NCI-H146 (cell line): ENCODE results near the gene PIGU.
"Not testable (repeated sequence)": the region's sequence is repeated elsewhere in the genome, so short reads cannot be mapped to it uniquely, and the experiment has no call there.

Experiments
- DNase-seq: peaks from one replicate; lab custom pipeline; 2025; lab: John Stamatoyannopoulos, UW

Gene PIGU

GRCh38 chr20:34706912-34707784, 30.3 kb upstream of the PIGU start:
- DNase-seq: no peak

DNA sequence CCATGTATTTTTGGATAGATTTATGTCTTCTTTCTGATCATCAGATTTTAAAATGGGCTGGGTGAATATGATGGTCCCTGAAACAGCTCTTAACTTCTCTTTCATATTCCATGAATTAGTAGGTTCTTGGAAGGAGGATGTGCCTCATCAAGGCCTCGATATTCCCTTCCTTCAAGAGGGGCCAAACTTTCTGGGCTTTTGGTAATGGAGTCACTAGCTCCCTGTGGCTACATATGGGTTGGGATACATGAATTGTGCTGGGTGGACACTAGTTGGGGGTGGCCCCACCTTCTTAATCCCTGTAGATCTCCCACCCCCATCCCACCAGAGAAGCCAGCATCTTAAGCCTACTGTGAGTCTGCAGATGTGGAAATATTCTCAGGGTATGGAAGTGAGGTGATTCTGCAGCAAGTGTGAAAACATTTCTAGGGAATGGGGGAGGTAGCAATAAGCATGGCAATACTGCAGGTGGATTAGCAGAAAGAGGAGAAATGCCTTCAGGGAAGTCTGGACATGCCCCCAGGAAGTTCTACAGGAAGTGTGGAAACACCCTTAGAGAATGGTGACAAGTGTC, 29.5 kb upstream of the PIGU start:
- DNase-seq: no peak

GRCh38 chr20:34705397-34706301, 28.8 kb upstream of the PIGU start:
- DNase-seq: no peak

DNA sequence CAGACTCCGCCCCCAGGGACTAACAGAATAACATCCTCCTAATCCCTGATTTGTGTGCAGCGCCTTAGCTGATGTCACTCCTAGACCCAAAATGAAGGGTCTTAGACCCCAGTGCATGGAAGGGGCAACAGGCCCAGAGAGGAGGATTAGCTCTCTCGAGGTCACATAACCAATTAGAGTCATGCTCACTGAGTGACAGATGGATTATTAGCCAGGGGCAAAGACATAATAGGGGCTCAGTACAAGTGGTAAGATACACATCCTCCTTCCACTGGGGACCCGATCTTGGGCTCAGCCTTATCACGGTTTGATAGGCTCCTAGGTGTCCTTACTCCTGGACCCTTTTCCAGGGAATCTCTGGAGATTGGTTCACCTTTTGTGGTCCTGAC, 28.1 kb upstream of the PIGU start:
- DNase-seq: no peak

DNA sequence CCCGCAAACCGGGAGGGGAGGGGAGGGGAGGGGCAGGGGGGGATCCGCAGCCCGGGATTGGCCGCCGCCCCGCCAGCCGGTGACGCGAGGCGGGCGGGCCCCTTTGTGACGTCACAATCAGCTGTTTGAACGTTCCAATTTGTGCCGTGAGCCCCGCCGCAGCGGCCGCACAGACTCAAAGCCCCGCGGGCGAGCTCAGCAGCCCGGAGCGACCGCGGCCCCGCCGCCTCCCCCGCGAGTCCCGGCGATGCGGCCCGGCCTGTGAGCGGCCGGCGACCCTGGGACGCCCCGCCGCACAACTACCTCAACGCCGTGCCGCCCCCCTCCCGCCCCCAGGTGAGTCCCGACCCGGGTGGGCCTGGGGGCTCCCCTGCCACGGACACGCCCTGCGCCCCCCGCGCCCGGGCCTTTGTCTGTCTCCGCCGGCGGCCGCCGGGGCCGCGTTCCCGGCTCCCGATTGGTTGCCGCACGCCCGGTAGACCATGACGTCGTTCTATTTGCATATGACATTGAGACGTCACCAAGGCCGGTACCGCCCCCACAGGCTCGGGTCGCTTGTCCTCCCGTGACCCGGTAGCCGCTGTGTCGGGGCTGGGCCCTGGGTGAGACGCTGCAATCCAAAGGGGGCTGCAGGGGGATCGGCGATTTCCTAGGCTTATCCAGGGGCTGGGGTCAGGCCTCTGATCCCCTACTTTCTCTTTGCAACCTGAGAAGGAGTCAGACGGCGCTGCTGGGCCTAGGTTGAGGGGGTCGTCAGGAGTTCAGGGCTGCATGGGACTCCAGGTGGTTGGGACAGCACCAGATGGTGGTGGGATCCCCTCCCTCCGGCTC, 27.5 kb upstream of the PIGU start, which contains the start of gene TP53INP2:
TSS of gene TP53INP2 (plus strand) at position 168 of the 831 bp plus-strand sequence. CDS start 4,396 bp downstream, outside the sequence.
- peak; percentile 94 for DNase-seq

DNA sequence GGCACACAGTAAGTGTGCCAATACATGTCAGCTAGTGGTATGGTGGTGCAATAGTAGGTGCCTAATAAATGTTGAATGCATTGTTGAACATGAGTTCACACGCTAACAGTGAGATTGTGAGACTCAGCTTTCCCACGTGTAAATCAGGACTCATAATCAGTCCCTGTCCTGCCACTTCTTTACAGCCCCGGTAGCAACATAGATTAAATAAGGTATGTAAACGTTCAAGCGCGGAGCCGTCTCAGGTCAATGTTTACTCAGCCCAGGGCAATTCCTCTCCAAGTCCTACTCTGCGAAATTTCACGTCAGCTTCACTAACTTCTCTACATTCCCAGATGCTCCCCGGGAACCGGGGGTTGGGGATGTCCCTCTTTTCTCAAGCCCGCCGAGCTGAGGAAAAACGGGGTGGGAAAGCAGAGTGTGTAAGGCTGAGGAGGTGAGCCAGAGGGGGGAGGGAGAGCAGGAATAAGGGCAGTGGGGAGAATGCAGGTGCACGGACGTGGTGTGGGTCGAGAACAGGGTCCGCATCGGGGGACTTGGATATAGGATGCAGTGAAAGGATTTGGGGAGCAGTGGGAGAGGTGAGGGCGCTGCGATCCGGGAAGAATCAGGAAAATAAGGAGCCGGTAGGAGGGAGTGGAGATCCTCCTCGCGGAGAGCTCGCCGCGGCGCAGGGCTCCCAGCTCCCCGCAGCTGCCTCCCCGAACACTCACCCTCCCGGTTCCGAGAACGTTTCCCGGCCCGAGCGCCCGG, 26.7 kb upstream of the PIGU start:
- peak; percentile 57 for DNase-seq

DNA sequence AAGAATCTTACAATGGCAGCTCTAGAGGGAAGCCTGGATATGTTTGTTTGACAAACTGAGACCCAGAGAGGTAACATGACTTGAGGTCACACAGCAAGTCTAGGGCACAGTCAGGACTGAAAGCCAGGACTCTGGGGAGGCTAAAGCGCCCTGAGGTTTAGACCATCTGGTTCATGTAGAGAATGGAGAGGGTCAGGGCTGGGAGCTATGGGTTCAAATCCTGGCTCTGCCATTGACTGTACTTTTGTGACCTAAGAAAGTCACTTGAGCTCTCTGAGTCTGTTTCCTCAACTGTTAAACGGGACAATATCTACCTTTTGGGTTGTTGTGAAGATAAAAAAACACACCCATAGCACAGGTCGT, 26.1 kb upstream of the PIGU start:
- no peak for DNase-seq

DNA sequence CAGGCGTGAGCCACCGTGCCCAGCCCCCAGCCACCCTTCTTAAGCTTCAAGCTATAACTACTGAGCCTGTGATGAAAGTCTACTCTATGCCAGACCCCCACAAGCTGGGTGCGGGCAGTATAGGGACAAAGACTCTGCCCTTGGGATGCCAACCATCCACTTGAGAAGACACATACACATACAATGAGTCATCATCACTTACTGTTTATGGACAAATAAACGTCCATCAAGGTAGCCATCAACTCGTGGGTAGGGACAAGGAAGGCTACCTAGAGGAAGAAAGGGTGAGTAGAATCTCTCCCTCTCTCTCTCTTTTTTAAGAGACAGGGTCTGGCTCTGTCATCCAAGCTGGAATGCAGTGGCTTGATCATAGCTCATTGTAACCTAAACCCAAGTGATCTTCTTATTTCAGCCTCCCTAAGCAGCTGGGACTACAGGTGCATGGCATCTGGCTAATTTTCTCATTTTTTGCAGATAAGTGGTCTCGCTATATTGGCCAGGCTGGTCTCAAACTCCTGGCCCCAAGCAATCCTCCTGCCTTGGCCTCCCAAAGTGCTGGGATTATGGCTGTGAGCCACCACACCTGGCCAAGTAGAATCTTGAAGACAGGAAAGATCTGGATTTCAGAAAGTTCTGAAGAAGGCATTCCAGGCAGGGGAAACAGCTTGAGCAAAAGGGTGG, 24.7 kb upstream of the PIGU start:
- DNase-seq: no peak

GRCh38 chr20:34693414-34693813, 16.5 kb upstream of the PIGU start:
- DNase-seq: no peak

DNA sequence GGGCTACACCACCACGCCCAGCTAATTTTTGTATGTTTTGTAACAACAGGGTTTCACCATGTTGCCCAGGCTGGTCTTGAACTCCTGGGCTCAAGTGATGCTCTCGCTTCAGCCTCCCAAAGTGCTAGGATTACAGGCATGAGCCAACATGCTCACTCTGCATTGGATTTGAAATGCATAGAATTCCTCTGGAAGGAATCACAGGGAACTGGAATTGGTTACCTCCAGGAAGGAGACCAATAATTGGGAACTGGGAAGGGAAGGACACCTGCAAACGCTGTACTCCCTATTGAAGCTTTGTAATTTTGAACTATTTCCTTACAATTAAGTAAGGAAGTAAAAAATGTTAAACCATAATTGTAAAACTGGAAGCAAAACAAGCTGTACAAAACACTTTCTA, 14.9 kb upstream of the PIGU start:
- no peak for DNase-seq

DNA sequence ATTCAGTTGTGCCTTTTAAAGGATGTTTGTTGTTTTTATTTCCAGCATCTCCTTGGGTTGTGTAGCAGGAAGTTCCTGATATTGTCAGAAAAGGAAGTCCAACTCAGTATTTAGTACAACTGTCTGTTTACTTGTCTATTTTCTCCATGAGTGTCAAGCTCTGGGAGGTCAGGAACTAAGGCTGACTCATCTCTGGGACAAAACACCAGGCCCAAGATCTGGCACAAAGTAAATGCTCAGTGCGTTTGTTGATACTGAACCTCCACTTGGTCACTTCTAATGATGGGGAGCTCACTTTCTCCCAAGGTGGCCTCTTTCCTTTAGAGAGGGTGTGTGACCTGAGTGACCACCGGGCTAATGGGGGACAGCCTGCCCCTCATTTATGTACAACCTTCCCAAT, 12.6 kb upstream of the PIGU start:
- DNase-seq: no peak

- no peak for DNase-seq
Observed at GRCh38 chr20:34683667-34684066, 6.8 kb upstream of the PIGU start.

DNA sequence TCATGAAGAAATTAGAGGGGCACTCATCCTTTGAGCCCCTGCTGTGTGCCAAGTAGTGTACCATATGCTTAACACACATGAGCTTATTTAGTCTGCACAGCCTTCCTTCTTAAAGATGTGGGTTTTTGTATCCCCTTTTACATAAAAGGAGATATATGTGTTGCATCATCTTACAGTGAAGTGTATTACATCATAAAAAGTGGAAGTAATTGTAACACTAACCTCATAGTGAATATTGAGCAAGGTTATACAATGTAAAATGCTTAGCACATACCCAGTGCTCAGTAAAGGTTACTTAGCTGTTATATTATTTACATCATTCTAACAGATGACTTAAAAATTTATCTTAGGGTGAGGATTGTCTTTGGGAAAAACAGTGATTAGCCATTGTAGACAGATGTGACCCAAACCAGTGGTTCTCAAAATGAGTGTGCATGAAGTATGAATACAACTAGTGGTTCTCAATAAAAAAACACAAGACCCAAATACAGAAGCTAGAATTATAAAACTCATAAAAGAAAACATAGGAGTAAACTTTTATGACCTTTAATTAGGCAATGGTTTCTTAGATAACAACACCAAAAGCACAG, 3.8 kb upstream of the PIGU start:
- no peak for DNase-seq

DNA sequence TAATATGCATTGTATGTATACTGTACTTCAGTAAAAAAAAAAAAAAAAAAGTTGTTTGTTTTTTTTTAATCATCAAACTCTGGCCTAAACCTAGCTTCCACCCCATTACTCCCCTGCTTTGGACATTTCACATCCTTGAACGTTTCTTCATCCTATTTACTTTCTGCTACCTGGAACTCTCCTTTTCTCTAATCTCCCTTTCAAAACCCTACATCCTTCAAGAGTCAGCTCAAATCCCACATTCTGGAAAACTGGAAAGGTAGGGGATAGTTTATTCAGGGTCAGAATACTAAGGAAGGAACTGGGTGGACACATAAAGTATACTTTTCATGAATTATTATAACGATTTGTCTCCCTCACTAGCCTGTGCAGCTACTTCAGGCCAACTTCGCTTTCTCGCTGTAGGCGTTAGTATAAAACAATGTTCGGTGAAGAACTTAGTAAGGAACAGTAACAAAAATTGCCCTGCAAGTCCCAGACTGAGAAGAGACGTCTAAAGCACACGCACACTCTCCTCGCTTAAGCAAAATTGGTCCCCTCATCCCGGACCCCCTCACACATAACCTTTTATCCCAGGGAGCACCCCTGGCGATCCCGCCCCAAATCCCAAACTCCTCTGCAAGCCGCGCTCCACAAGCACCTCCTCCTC, 775 bp downstream of the PIGU start:
- DNase-seq: no peak

- no peak for DNase-seq
Observed at GRCh38 chr20:34675561-34675960, 1.3 kb downstream of the PIGU start.

GRCh38 chr20:34673412-34673811, 3.5 kb downstream of the PIGU start:
- DNase-seq: no peak

DNA sequence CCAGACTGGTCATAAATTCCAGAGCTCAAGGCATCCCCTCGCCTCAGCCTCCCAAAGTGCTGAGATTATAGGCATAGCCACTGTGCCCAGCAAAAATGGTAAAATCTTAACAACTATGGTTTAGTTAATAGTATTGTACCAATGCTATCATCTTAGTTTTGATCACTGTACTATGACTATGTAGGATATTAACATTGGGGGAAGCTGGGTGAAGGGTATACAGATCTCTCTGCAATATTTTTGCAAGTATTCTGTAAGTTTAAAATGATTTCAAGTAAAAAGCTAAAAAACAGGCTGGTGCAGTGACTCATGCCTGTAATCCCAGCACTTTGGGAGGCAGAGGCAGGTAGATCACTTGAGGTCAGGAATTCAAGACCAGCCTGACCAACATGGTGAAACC, 7.8 kb downstream of the PIGU start:
- no peak for DNase-seq

GRCh38 chr20:34664751-34665150, 12.1 kb downstream of the PIGU start:
- DNase-seq: not testable (repeated sequence)

DNA sequence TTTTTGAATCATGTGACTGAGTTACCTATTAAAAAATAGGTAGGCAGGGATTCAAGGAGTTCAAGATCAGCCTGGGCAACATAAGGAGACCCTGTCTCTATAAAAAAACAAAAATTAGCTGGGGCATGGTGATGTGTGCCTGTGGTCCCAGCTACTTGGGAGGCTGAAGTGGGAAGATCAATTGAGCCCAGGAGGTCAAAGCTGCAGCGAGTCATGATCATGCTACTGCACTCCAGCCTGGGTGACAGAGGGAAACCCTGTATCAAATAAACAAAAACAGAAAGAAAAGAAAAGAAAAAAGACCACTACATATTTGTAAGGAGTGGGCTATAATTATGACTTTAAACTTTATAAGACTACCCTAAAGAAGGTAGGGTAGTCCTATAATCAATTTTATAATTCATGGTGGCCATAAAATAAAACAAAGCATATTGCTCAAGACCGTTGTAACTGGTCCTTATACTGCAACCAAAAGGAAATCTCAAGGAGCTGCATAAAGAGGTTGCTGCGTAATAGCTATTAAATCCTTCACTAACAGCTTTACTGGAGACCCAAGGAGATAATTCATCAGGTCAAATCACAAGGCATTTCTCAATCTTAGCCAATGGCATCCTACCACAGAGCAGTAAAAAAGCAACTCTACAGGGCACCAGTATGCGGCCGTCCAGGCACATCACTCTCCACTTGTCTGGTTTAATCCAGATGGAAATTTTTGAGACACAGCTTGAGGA, 13.5 kb downstream of the PIGU start:
- DNase-seq: no peak
